ENCODE data around the gene CD1B.
"Not testable (repeated sequence)": the region's sequence is repeated elsewhere in the genome, so short reads cannot be mapped to it uniquely, and the experiment has no call there.

DNA sequence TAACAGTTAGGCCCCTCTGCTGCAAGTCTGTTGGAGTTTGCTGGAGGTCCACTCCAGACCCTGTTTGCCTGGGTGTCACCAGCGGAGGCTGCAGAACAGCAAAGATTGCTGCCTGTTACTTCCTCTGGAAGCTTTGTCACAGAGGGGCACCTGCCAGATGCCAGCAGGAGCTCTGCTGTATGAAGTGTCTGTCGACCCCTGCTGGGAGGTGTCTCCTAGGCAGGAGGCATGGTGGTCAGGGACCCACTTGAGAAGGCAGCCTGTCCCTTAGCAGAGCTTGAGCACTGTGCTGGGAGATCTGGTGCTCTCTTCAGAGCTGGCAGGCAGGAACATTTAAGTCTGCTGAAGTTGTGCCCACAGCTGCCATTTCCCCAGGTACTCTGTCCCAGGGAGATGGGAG is 48.9 kb downstream of the CD1B start:
- not testable (repeated sequence) for TF ChIP-seq POLR2A (IDR thresholded peaks at IDR 0.05; ENCODE audit: extremely low read depth, insufficient read length); MAX (IDR thresholded peaks at IDR 0.05; ENCODE audit: low read depth, low read length)
- TF ChIP-seq, protein P1, sequence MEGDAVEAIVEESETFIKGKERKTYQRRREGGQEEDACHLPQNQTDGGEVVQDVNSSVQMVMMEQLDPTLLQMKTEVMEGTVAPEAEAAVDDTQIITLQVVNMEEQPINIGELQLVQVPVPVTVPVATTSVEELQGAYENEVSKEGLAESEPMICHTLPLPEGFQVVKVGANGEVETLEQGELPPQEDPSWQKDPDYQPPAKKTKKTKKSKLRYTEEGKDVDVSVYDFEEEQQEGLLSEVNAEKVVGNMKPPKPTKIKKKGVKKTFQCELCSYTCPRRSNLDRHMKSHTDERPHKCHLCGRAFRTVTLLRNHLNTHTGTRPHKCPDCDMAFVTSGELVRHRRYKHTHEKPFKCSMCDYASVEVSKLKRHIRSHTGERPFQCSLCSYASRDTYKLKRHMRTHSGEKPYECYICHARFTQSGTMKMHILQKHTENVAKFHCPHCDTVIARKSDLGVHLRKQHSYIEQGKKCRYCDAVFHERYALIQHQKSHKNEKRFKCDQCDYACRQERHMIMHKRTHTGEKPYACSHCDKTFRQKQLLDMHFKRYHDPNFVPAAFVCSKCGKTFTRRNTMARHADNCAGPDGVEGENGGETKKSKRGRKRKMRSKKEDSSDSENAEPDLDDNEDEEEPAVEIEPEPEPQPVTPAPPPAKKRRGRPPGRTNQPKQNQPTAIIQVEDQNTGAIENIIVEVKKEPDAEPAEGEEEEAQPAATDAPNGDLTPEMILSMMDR (IDR thresholded peaks at IDR 0.05; ENCODE audit: low read depth, low read length) = not testable (repeated sequence)
